GM12801 (cell line): ENCODE data around the gene ABCF1.

Source experiments
- CTCF ChIP-seq: IDR thresholded peaks from one replicate; pipeline ENCODE4 v1.5.1; 2011; ENCODE audit warnings: control low read depth; ENCODE audit not compliant: insufficient read length; ENCODE audit errors: extremely low read depth

ABCF1 gene

GRCh38 chr6:30600451-30600961 lies 29.3 kb downstream of the ABCF1 start:
- TF ChIP-seq CTCF, result no peak

- TF ChIP-seq CTCF, result no peak
These were observed 30.2 kb downstream of the ABCF1 start for GRCh38 chr6:30601436-30601814.

GRCh38 chr6:30601815-30602641 lies 30.8 kb downstream of the ABCF1 start:
- TF ChIP-seq CTCF, result no peak

- TF ChIP-seq CTCF, result no peak
These were observed 32.7 kb downstream of the ABCF1 start for GRCh38 chr6:30603961-30604360.

GRCh38 chr6:30610065-30610464 lies 38.8 kb downstream of the ABCF1 start:
- TF ChIP-seq CTCF, result no peak

- no peak for TF ChIP-seq CTCF
These were observed 40.1 kb downstream of the ABCF1 start for GRCh38 chr6:30611150-30611855.

GRCh38 chr6:30611856-30612194 lies 40.6 kb downstream of the ABCF1 start:
- no peak for TF ChIP-seq CTCF
